Liver (tissue), 9 donors: Measurements from ENCODE around the gene PRIM1. TPM values are rescaled to one million over a fixed set of nuclear protein-coding genes. Genes with fewer than 3 reads are reported as not detected.

Experiments
- DNase-seq: peaks from one replicate; pipeline ENCODE4 v3.0.0-alpha.2; 2017; ENCODE audit warnings: low spot score
- H3K27ac ChIP-seq, 2 donors: one replicate each; pipeline ENCODE4 v1.7.0; 2013; ENCODE audit warnings: inconsistent platforms in 2 of 2, low read length in 2 of 2, control low read depth in 1 of 2, low read depth in 1 of 2, mild to moderate bottlenecking in 1 of 2
- H3K27me3 ChIP-seq, 4 donors: one replicate each; pipeline versions ENCODE4 v1.6.1 to v1.7.0; 2013; ENCODE audit warnings: low read length in 3 of 4, inconsistent platforms in 1 of 4, mild to moderate bottlenecking in 1 of 4, moderate library complexity in 1 of 4; ENCODE audit not compliant: control insufficient read depth in 4 of 4, insufficient read depth in 4 of 4
- H3K36me3 ChIP-seq, 4 donors: one replicate each; pipeline versions ENCODE4 v1.6.1 to v1.7.0; 2013; ENCODE audit warnings: low read length in 3 of 4, mild to moderate bottlenecking in 3 of 4, low read depth in 1 of 4, moderate library complexity in 1 of 4; ENCODE audit not compliant: control insufficient read depth in 4 of 4, insufficient read depth in 3 of 4
- H3K4me1 ChIP-seq, 4 donors: one replicate each; pipeline versions ENCODE4 v1.6.1 to v1.7.0; 2013; ENCODE audit warnings: low read length in 3 of 4, mild to moderate bottlenecking in 3 of 4, moderate library complexity in 1 of 4; ENCODE audit not compliant: control insufficient read depth in 4 of 4, insufficient read depth in 4 of 4
- H3K4me3 ChIP-seq, 3 donors: one replicate each; pipeline versions ENCODE4 v1.6.1 to v1.7.0; 2013; ENCODE audit warnings: low read length in 3 of 3, control low read depth in 1 of 3, low read depth in 1 of 3, mild to moderate bottlenecking in 1 of 3
- H3K9ac ChIP-seq, 2 donors: one replicate each; pipeline ENCODE4 v1.7.0; 2013; ENCODE audit warnings: low read length in 2 of 2, mild to moderate bottlenecking in 2 of 2, moderate library complexity in 2 of 2, control low read depth in 1 of 2, low read depth in 1 of 2
- H3K9me3 ChIP-seq, 4 donors: one replicate each; pipeline versions ENCODE4 v1.6.1 to v1.7.0; 2013; ENCODE audit warnings: low read length in 3 of 4; ENCODE audit not compliant: control insufficient read depth in 4 of 4
- ATF3 ChIP-seq: IDR thresholded peaks from 2 replicates; pipeline ENCODE4 v1.6.1; 2016; ENCODE audit warnings: antibody characterized with exemption
- CTCF ChIP-seq: fragments of 150-350 bp; IDR thresholded peaks from 2 replicates; pipeline ENCODE4 v1.5.1; 2017; ENCODE audit warnings: improper control_type of control experiment, low read depth, low read length; ENCODE audit not compliant: missing input control
- EGR1 ChIP-seq, 2 donors: IDR thresholded peaks; 2 replicates each; pipeline ENCODE4 v1.6.1; 2016 to 2018; ENCODE audit warnings: antibody characterized with exemption in 2 of 2, low read depth in 2 of 2
- FOXA1 ChIP-seq: IDR thresholded peaks from 2 replicates; pipeline ENCODE4 v1.6.1; 2016; ENCODE audit warnings: antibody characterized with exemption
- FOXA2 ChIP-seq: IDR thresholded peaks from 2 replicates; pipeline ENCODE4 v1.6.1; 2016; ENCODE audit warnings: antibody characterized with exemption
- GABPA ChIP-seq, 2 donors: IDR thresholded peaks in 1 of 2; conservative IDR thresholded peaks in 1 of 2; 2 replicates each; pipeline ENCODE4 v1.6.1; 2016; ENCODE audit warnings: antibody characterized with exemption in 2 of 2, mild to moderate bottlenecking in 1 of 2, moderate library complexity in 1 of 2
- HNF4A ChIP-seq, 2 donors: conservative IDR thresholded peaks; 2 replicates each; pipeline ENCODE4 v1.6.1; 2016; ENCODE audit warnings: antibody characterized with exemption in 2 of 2, mild to moderate bottlenecking in 2 of 2
- HNF4G ChIP-seq: IDR thresholded peaks from 2 replicates; pipeline ENCODE4 v1.6.1; 2016; ENCODE audit warnings: antibody characterized with exemption
- JUND ChIP-seq, 2 donors: IDR thresholded peaks; 2 replicates each; pipeline ENCODE4 v1.6.1; 2016; ENCODE audit warnings: antibody characterized with exemption in 2 of 2
- MAX ChIP-seq: IDR thresholded peaks from 2 replicates; pipeline ENCODE4 v1.6.1; 2016; ENCODE audit warnings: antibody characterized with exemption
- NR2F2 ChIP-seq: IDR thresholded peaks from 2 replicates; pipeline ENCODE4 v1.6.1; 2016; ENCODE audit warnings: antibody characterized with exemption
- RAD21 ChIP-seq, 2 donors: IDR thresholded peaks; 2 replicates each; pipeline ENCODE4 v1.6.1; 2016; ENCODE audit warnings: antibody characterized with exemption in 2 of 2, mild to moderate bottlenecking in 2 of 2
- REST ChIP-seq: IDR thresholded peaks from 2 replicates; pipeline ENCODE4 v1.6.1; 2016; ENCODE audit warnings: antibody characterized with exemption, mild to moderate bottlenecking
- RXRA ChIP-seq, 2 donors: IDR thresholded peaks; 2 replicates each; pipeline ENCODE4 v1.6.1; 2017 to 2018; ENCODE audit warnings: antibody characterized with exemption in 2 of 2, mild to moderate bottlenecking in 1 of 2
- SP1 ChIP-seq: IDR thresholded peaks from 2 replicates; pipeline ENCODE4 v1.6.1; 2018; ENCODE audit warnings: antibody characterized with exemption, mild to moderate bottlenecking
- TAF1 ChIP-seq: conservative IDR thresholded peaks from 2 replicates; pipeline ENCODE4 v1.6.1; 2016; ENCODE audit warnings: antibody characterized with exemption, mild to moderate bottlenecking
- YY1 ChIP-seq: IDR thresholded peaks from 2 replicates; pipeline ENCODE4 v1.6.1; 2016; ENCODE audit warnings: antibody characterized with exemption, mild to moderate bottlenecking
- ZBTB33 ChIP-seq: IDR thresholded peaks from 2 replicates; pipeline ENCODE4 v1.6.1; 2016; ENCODE audit warnings: antibody characterized with exemption
- WGBS: extraction: QIAGEN DNeasy Blood & Tissue Kit; methylation state at CpG from one replicate; pipeline ENCODE4 v1.1.7; 2013; 5-methylcytosine and 5-hydroxymethylcytosine counted together
- polyA plus RNA-seq, 2 donors: library from polyadenylated mRNA; stranded (reverse) in 1 of 2; unstranded in 1 of 2; fragments of 200-250 nt in 1 of 2; fragments of >200 nt in 1 of 2; fragmentation: Nextera tagmentation in 1 of 2; extraction: Ambion mirVana in 1 of 2; gene quantifications; one replicate each; pipeline versions ENCODE4 v1.2.1 to v1.2.3, GENCODE V29; 2013 to 2015
- total RNA-seq, 2 donors: library from RNA; depleted of rRNA; stranded (reverse); fragments of >200 nt; gene quantifications; one replicate each; pipeline ENCODE4 v1.2.3, GENCODE V29; 2014
- donor health status: healthy.
- donor health status: healthy.
- donor health status: healthy.
- donor health status: healthy.
- donor health status: healthy.

The PRIM1 gene
- total and polyA plus RNA-seq, 4 donors = 2.7 to 24.8 (median 5.4) TPM

- H3K36me3 ChIP-seq = no peaks in the 10 kb centered on the region
- TF ChIP-seq NR2F2 (no peak), RAD21 (IDR thresholded peaks at IDR 0.05) (no peak), HNF4A (conservative IDR thresholded peaks at IDR 0.05) (no peak), JUND (IDR thresholded peaks at IDR 0.05) (no peak), TAF1 (no peak), HNF4G (no peak), SP1 (no peak), GABPA (IDR thresholded peaks at IDR 0.05 in 1 of 2, conservative IDR thresholded peaks at IDR 0.05 in 1 of 2) (no peak), EGR1 (IDR thresholded peaks at IDR 0.05; ENCODE audit: low read depth in 2 of 2) (no peak), YY1 (peak; percentile 68), REST (no peak), FOXA1 (no peak), ATF3 (no peak), FOXA2 (no peak), RXRA (IDR thresholded peaks at IDR 0.05) (no peak), ZBTB33 (no peak), CTCF (peak; percentile 1), MAX (peak; percentile 46)
- peak overlapping the region; percentile 99 to 100 for H3K27ac ChIP-seq
- DNase-seq = peak; percentile 73
- WGBS = under 1% methylated on average over 62 of the region's 62 CpGs
- H3K4me1 ChIP-seq = peaks cover 0 to 22% (median 6%) of the 10 kb centered on the region in 4 donors
- H3K27me3 ChIP-seq = no peaks in the 10 kb centered on the region
- peak overlapping the region; percentile 88 to 100 for H3K9ac ChIP-seq
- peak overlapping the region; percentile 75 to 95 (median 89) for H3K4me3 ChIP-seq
- H3K9me3 ChIP-seq = no peaks in the 10 kb centered on the region
Measured at GRCh38 chr12:56687223-56688128, 64.6 kb downstream of the PRIM1 start.
